Measurements from ENCODE around the gene CRYBA1.
A peak's percentile ranks its signal among the peaks of the same experiment; 100 is the strongest.
"Not testable (repeated sequence)": the region's sequence is repeated elsewhere in the genome, so short reads cannot be mapped to it uniquely, and the experiment has no call there.

Gene CRYBA1

GRCh38 chr17:29237476-29238132, 9.1 kb upstream of the CRYBA1 start:
- DNase-seq: no peak

GRCh38 chr17:29238133-29238850, 8.4 kb upstream of the CRYBA1 start:
- ATAC-seq (no peak), DNase-seq (no peak)

More at GRCh38 chr17:29237476-29238132, 9.1 kb upstream of the CRYBA1 start:
- no peak for ATAC-seq

- no peak for ATAC-seq
- DNase-seq: no peak
Observed at GRCh38 chr17:29240477-29240876, 6.2 kb upstream of the CRYBA1 start.

- DNase-seq (peak; percentile 13), ATAC-seq (peak; percentile 93)
Observed at GRCh38 chr17:29240968-29241963, 5.4 kb upstream of the CRYBA1 start.

GRCh38 chr17:29242051-29242450, 4.6 kb upstream of the CRYBA1 start:
- ATAC-seq: no peak
- DNase-seq: no peak

- DNase-seq (no peak), ATAC-seq (no peak)
Observed at GRCh38 chr17:29242790-29243189, 3.9 kb upstream of the CRYBA1 start.

GRCh38 chr17:29243792-29244191, 2.9 kb upstream of the CRYBA1 start:
- ATAC-seq: no peak
- DNase-seq: no peak

- ATAC-seq: no peak
- no peak for DNase-seq
Observed at GRCh38 chr17:29245401-29245800, 1.3 kb upstream of the CRYBA1 start.

GRCh38 chr17:29247219-29247618, 560 bp downstream of the CRYBA1 start:
- no peak for ATAC-seq

GRCh38 chr17:29248845-29249244, 2.2 kb downstream of the CRYBA1 start:
- ATAC-seq: no peak
- no peak for DNase-seq

More at GRCh38 chr17:29247219-29247618, 560 bp downstream of the CRYBA1 start:
- DNase-seq: no peak

GRCh38 chr17:29250666-29251065, 4.0 kb downstream of the CRYBA1 start:
- DNase-seq: no peak
- no peak for ATAC-seq

GRCh38 chr17:29251184-29251583, 4.5 kb downstream of the CRYBA1 start:
- ATAC-seq (no peak), DNase-seq (no peak)

GRCh38 chr17:29252101-29252791, 5.6 kb downstream of the CRYBA1 start:
- DNase-seq (no peak), ATAC-seq (no peak)

- ATAC-seq: no peak
- no peak for DNase-seq
Observed at GRCh38 chr17:29253037-29253436, 6.4 kb downstream of the CRYBA1 start.

GRCh38 chr17:29255926-29256522, 9.4 kb downstream of the CRYBA1 start:
- no peak for DNase-seq
- no peak for ATAC-seq

GRCh38 chr17:29256735-29257466, 10.2 kb downstream of the CRYBA1 start:
- DNase-seq (no peak), ATAC-seq (no peak)

GRCh38 chr17:29257756-29258155, 11.1 kb downstream of the CRYBA1 start:
- DNase-seq (no peak), ATAC-seq (no peak)

GRCh38 chr17:29263916-29264315, 17.3 kb downstream of the CRYBA1 start:
- ATAC-seq (peak; percentile 65), DNase-seq (no peak)

- ATAC-seq, DNase-seq: not testable (repeated sequence)
Observed at GRCh38 chr17:29271980-29272379, 25.3 kb downstream of the CRYBA1 start.

GRCh38 chr17:29273924-29274323, 27.3 kb downstream of the CRYBA1 start:
- DNase-seq (no peak), ATAC-seq (no peak)

- DNase-seq (no peak), ATAC-seq (no peak)
Observed at GRCh38 chr17:29278692-29279091, 32.0 kb downstream of the CRYBA1 start.
